GM12878 (cell line): ENCODE results near the gene ZG16B.

Experiments
- ZNF207 ChIP-seq: fragments of 450-650 bp; IDR thresholded peaks from 2 replicates; pipeline ENCODE4 v1.6.1; 2014; ENCODE audit warnings: antibody characterized with exemption, mild to moderate bottlenecking, borderline replicate concordance
- ZNF274 ChIP-seq: IDR thresholded peaks from one replicate; pipeline ENCODE4 v1.8.0; 2011; ENCODE audit not compliant: insufficient read length, insufficient read depth
- TF ChIP-seq, protein P1 (sequence below), 3 experiments: IDR thresholded peaks in 2 of 3; conservative IDR thresholded peaks in 1 of 3; 2 replicates each; pipeline ENCODE4 v1.5.1; 2011; ENCODE audit warnings: low read depth in 3 of 3, low read length in 3 of 3, mild to moderate bottlenecking in 3 of 3, control low read depth in 2 of 3, moderate library complexity in 2 of 3, inconsistent platforms in 1 of 3, mixed read lengths in 1 of 3; ENCODE audit not compliant: control insufficient read depth in 2 of 3, insufficient read depth in 1 of 3; ENCODE audit errors: extremely low read depth in 1 of 3

DNA sequence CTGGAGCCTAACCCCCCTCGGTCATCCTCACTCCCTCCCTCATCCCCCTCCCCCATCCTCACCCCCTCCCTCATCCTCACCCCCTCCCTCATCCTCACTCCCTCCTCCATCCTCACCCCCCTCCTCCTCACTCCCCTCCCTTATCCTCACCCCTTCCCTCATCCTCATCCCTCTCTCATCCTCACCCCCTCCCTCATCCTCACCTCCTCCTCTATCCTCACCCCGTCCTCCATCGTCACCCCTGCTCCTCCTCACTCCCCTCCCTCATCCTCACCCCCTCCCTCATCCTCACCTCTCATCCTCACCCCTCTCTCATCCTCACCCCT is 43.3 kb upstream of the ZG16B start:
- TF ChIP-seq, protein P1, sequence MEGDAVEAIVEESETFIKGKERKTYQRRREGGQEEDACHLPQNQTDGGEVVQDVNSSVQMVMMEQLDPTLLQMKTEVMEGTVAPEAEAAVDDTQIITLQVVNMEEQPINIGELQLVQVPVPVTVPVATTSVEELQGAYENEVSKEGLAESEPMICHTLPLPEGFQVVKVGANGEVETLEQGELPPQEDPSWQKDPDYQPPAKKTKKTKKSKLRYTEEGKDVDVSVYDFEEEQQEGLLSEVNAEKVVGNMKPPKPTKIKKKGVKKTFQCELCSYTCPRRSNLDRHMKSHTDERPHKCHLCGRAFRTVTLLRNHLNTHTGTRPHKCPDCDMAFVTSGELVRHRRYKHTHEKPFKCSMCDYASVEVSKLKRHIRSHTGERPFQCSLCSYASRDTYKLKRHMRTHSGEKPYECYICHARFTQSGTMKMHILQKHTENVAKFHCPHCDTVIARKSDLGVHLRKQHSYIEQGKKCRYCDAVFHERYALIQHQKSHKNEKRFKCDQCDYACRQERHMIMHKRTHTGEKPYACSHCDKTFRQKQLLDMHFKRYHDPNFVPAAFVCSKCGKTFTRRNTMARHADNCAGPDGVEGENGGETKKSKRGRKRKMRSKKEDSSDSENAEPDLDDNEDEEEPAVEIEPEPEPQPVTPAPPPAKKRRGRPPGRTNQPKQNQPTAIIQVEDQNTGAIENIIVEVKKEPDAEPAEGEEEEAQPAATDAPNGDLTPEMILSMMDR (IDR thresholded peaks at IDR 0.05 in 2 of 3, conservative IDR thresholded peaks at IDR 0.05 in 1 of 3; ENCODE audit: control insufficient read depth in 2 of 3, extremely low read depth in 1 of 3, insufficient read depth in 1 of 3, low read depth in 3 of 3, low read length in 3 of 3): no peak
- TF ChIP-seq ZNF207 (no peak), ZNF274 (no peak)
